Limb (tissue), 2 donors: ENCODE measurements around the gene LARGE2.

Experiments used
- DNase-seq, 2 donors: peaks; one replicate each; pipeline ENCODE4 v3.0.0-alpha.2; 2016; ENCODE audit errors: extremely low spot score in 2 of 2

Gene LARGE2

DNA sequence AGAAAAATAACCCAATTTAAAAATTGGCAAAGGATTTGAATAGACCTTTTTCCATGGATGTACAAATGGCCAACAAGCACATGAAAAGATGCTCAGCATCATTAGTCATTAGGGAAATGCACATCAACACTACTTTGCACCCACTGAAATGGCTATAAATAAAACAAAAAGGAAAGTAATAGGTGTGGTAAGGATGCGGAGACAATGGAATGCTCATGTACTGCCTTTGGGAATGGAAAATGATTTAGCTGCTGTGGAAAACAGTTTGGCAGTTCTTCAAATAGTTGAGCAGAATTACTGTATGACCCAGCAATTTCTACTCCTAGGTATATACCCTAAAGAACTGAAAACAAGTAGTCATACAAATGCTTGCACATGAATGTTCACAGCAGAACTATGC, 37.4 kb downstream of the LARGE2 start:
- no peak for DNase-seq

GRCh38 chr11:45960387-45961095, 38.1 kb downstream of the LARGE2 start:
- DNase-seq, result no peak

- DNase-seq, result no peak
Measured at GRCh38 chr11:45961751-45962240, 39.3 kb downstream of the LARGE2 start.

- peak; percentile 72 to 84 for DNase-seq
Measured at GRCh38 chr11:45964911-45965389, 42.5 kb downstream of the LARGE2 start.

DNA sequence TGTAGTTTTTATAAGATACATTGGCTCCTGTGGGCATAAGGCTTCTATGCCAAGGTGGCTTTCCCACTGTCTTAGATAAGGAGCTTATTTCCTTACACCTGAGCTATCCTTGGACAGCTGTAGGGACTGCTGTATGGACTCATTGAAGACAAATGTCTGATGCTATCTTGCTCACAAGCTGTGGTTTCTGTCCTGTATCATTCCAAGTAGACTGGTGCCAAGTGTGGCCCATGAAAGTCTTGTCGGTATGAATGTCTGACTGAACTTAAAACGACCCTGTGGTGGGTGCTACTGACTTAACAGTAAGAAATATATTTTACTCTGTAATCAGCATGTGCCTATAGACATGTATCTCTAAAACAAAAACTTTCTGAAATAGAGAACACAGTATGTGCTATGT, 45.0 kb downstream of the LARGE2 start:
- no peak for DNase-seq

GRCh38 chr11:45968901-45969300, 46.4 kb downstream of the LARGE2 start:
- DNase-seq, result no peak

DNA sequence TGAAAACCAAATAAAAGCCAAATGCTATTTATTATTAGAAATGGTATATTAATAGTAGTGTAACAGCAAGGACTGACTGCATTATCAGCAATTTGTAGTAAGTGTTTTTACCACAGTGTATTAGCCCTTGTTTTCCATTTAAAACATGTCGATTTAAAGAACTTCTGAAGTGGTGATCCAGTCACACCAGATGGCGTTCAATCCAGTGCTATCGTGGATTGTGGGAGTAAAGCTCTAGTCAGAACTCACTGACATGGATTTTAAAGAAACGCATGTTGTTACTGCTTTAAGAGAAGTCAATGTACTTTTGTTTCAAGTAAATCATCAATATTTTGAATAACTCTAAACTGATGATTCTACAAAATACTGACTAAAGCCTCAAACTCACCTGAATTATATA, 51.1 kb downstream of the LARGE2 start:
- DNase-seq, result no peak

DNA sequence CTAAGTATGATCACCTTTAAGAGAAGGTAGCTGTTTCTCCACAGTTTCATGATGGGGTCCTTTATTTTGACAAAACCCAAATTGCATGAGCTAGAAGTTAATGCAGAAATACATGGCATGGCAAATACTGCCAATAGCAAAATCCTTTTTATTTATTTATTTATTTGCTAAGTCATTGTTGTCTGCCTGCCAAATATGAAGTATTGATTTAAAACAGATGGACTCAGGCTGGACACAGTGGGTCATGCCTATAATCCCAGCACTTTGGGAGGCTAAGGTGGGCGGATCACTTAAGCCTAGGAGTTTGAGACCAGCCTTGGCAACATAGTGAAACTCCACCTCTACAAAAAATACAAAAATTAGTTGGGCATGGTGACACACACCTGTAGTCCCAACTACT, 52.4 kb downstream of the LARGE2 start:
- DNase-seq, result no peak
